Activated CD8-positive, alpha-beta memory T cell treated with anti-CD3 and anti-CD28 coated beads, Interleukin-2, amount 50 U/mL, for 1 hour (primary cell): ENCODE results near the gene KIRREL3.

ENCODE experiments used
- DNase-seq: peaks from one replicate; pipeline ENCODE4 v3.0.0-alpha.2; 2020; ENCODE audit errors: extremely low read depth

Gene KIRREL3

DNA sequence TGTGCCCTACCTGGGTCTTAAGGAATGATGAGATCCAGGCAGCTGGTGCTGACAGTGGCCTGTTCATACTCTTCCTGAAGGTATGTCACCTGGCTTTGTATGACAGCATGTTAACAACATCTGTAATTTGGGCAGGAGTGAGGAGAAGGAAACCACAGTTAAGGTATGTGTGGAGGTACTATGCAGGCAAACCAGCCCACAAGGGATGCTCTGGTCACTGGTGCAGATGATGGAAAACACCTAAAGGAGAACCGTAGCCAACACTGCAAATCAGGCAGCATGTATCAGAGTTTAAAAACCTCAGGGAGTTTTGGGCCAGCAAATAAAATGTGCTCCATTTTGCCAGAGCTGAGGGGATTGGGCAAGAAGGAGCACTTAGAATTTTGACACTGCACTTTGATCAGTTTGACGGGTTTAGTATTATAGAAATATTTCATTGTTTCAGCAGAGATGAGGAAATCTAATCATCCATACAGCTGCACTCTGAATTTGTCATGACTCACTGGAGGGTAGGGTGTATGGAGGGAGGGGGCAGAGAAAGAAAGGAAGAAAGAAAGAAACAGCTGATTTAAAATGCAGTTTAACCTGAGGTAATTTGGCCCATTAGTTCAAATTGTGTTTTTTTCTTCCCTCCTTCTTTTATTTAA lies 260.9 kb downstream of the KIRREL3 start:
- DNase-seq, result no peak

- DNase-seq, result no peak
These were observed 262.1 kb downstream of the KIRREL3 start for GRCh38 chr11:126738295-126739031.

GRCh38 chr11:126736682-126737572 lies 263.6 kb downstream of the KIRREL3 start:
- DNase-seq, result no peak

GRCh38 chr11:126734752-126735151 lies 265.8 kb downstream of the KIRREL3 start:
- no peak for DNase-seq

GRCh38 chr11:126733685-126734084 lies 266.9 kb downstream of the KIRREL3 start:
- DNase-seq, result no peak

GRCh38 chr11:126732981-126733380 lies 267.6 kb downstream of the KIRREL3 start:
- DNase-seq, result no peak

- DNase-seq, result no peak
These were observed 268.9 kb downstream of the KIRREL3 start for GRCh38 chr11:126731576-126732142.

- DNase-seq, result no peak
These were observed 273.2 kb downstream of the KIRREL3 start for GRCh38 chr11:126727381-126727780.

GRCh38 chr11:126725521-126725920 lies 275.0 kb downstream of the KIRREL3 start:
- no peak for DNase-seq

- no peak for DNase-seq
These were observed 275.5 kb downstream of the KIRREL3 start for GRCh38 chr11:126725043-126725442.

DNA sequence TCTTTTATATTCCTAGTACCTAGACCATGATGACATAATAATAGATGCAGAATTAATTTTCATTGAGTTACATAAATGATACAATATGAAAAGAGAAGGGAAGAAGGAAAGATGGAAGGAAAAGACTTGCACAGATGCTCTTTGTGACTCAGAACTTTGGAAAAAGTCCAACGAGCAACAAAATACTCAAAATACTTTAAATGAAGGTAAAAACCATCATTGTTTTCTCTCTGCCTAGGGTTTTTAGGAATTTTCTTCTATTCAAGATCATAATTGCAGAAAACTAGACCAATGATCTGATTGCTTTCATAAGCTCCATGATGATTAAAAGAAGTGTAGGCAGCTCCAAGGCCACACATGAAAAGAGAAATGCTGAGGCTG lies 276.9 kb downstream of the KIRREL3 start:
- no peak for DNase-seq

DNA sequence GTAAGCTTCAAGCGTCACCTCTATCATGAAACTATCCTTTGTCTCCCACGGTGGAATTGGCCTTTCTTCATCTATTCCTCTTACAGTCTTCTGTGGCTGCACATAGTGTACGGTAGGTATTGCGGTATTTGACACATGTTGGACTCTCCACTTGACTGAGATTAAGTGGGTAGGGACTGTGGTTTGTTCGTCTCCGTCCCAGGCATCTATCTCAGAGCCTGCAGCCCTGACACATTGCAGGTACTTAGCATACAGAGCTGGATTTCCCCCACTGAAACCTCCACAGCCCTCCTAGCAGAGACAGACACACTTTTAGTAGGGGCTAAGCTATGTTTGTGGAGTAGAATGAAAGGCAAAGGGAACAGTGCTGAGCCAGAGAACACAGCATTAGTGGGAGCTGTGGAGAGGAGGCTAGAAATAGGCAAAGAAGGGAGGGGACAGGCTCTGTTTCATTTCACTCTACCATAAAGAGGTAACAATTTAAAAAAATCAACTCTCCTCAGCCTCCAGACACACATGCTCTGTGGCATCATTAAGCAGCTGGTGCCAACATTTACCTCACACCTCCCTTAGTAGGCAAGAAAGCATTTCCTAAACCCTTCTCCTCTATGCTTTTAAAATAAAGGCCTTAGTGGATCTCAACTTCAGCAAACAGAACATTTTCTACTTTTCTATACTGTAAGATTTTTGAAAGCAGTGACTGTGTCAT lies 277.5 kb downstream of the KIRREL3 start:
- no peak for DNase-seq

GRCh38 chr11:126722006-126722736 lies 278.4 kb downstream of the KIRREL3 start:
- no peak for DNase-seq

DNA sequence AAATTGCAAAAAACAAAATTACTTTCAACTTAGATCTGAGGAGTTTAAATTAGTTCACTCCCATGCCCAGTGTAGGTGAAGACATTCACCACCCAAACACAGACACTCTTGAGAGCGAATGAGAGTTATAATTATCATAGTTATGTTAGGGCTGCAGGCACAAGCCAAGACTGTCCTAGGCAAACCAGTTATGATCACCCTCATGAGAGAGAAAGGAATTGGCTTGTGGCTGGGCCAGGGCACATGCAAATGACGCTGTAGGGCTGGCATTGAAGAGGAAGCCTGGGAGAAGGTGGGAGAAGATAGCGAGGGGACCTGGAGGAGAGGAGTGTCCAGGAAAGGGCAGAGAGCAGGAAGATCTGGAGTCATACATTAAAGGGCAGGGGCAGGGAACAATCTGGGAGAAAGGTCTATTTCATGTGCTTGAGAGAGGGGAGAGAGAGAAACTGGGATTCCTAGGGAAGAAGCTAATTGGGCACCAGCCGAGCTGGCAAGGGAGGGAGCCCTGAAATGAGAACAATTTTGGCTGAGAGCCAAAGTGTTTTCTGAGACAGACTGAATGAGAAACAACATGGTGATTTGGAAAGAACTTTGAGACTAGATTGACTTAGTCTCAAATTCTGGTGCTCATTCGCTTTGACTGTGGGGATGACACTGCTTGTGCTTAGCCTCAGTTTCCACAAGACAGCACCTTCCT lies 279.9 kb downstream of the KIRREL3 start:
- no peak for DNase-seq

GRCh38 chr11:126719740-126720139 lies 280.8 kb downstream of the KIRREL3 start:
- DNase-seq, result no peak

GRCh38 chr11:126718276-126718675 lies 282.3 kb downstream of the KIRREL3 start:
- DNase-seq, result no peak

- no peak for DNase-seq
These were observed 284.0 kb downstream of the KIRREL3 start for GRCh38 chr11:126716456-126717083.

- no peak for DNase-seq
These were observed 286.8 kb downstream of the KIRREL3 start for GRCh38 chr11:126713806-126714205.

GRCh38 chr11:126711977-126712625 lies 288.5 kb downstream of the KIRREL3 start:
- DNase-seq, result no peak
